ENCODE results near the gene RAB3A.
A peak's percentile ranks its signal among the peaks of the same experiment; 100 is the strongest.
"Not testable (repeated sequence)": the region's sequence is repeated elsewhere in the genome, so short reads cannot be mapped to it uniquely, and the experiment has no call there.

Gene RAB3A

GRCh38 chr19:18223860-18224524 lies 20.1 kb upstream of the RAB3A start:
- no peak for DNase-seq (ENCODE audit: low read depth)

- DNase-seq (ENCODE audit: low read depth), result no peak
Observed at GRCh38 chr19:18221815-18222725, 18.2 kb upstream of the RAB3A start.

GRCh38 chr19:18220632-18221275 lies 16.9 kb upstream of the RAB3A start:
- no peak for DNase-seq (ENCODE audit: low read depth)

GRCh38 chr19:18219911-18220631 lies 16.2 kb upstream of the RAB3A start:
- DNase-seq (ENCODE audit: low read depth), result no peak

GRCh38 chr19:18218600-18218999 lies 14.8 kb upstream of the RAB3A start:
- DNase-seq (ENCODE audit: low read depth), result no peak

GRCh38 chr19:18218159-18218558 lies 14.3 kb upstream of the RAB3A start:
- DNase-seq (ENCODE audit: low read depth), result no peak

- no peak for DNase-seq (ENCODE audit: low read depth)
Observed at GRCh38 chr19:18216789-18217188, 12.9 kb upstream of the RAB3A start.

GRCh38 chr19:18214779-18215433 lies 11.1 kb upstream of the RAB3A start:
- DNase-seq (ENCODE audit: low read depth), result peak; percentile 45

- DNase-seq (ENCODE audit: low read depth), result no peak
Observed at GRCh38 chr19:18211683-18212082, 7.8 kb upstream of the RAB3A start.

- not testable (repeated sequence) for DNase-seq (ENCODE audit: low read depth)
Observed at GRCh38 chr19:18209912-18210311, 6.1 kb upstream of the RAB3A start.

- DNase-seq (ENCODE audit: low read depth), result peak; percentile 74
Observed at GRCh38 chr19:18208098-18208951, 4.5 kb upstream of the RAB3A start.

GRCh38 chr19:18206018-18206417 lies 2.2 kb upstream of the RAB3A start:
- DNase-seq (ENCODE audit: low read depth), result no peak

- DNase-seq (ENCODE audit: low read depth), result peak; percentile 67
Observed at GRCh38 chr19:18205200-18205892, 1.5 kb upstream of the RAB3A start.

GRCh38 chr19:18204394-18205199 lies 755 bp upstream of the RAB3A start:
- peak; percentile 34 for DNase-seq (ENCODE audit: low read depth)

GRCh38 chr19:18203408-18203862 lies 407 bp downstream of the RAB3A start:
- DNase-seq (ENCODE audit: low read depth), result no peak

- no peak for DNase-seq (ENCODE audit: low read depth)
Observed at GRCh38 chr19:18202778-18203407, 949 bp downstream of the RAB3A start.

GRCh38 chr19:18202397-18202777 lies 1.5 kb downstream of the RAB3A start:
- no peak for DNase-seq (ENCODE audit: low read depth)

GRCh38 chr19:18198374-18198773 lies 5.5 kb downstream of the RAB3A start:
- no peak for DNase-seq (ENCODE audit: low read depth)

- no peak for DNase-seq (ENCODE audit: low read depth)
Observed at GRCh38 chr19:18197941-18198340, 5.9 kb downstream of the RAB3A start.

All from stromal cell of bone marrow (primary cell).